Activated CD4-positive, alpha-beta T cell treated with anti-CD3 and anti-CD28 coated beads, Interleukin-2, amount 10 ng/mL, durations not matched to agents 24 days and 14 days (primary cell): ENCODE measurements around the gene GRIK4. TPM values are rescaled to one million over a fixed set of nuclear protein-coding genes. Genes with fewer than 3 reads are reported as not detected.

Experiments used
- DNase-seq: peaks from one replicate; pipeline ENCODE4 v3.0.0; 2022
- H3K27ac Mint-ChIP-seq: one replicate; pipeline ENCODE4 v1.8.0; 2022; ENCODE audit warnings: mild to moderate bottlenecking, mixed read lengths
- H3K27me3 Mint-ChIP-seq: one replicate; pipeline ENCODE4 v1.8.0; 2022; ENCODE audit warnings: mixed read lengths
- H3K36me3 Mint-ChIP-seq: one replicate; pipeline ENCODE4 v1.8.0; 2022; ENCODE audit warnings: low read depth, mild to moderate bottlenecking, mixed read lengths
- H3K4me1 Mint-ChIP-seq: one replicate; pipeline ENCODE4 v1.8.0; 2021; ENCODE audit warnings: mixed read lengths
- H3K4me3 Mint-ChIP-seq: one replicate; pipeline ENCODE4 v1.8.0; 2022; ENCODE audit warnings: mild to moderate bottlenecking, moderate library complexity, mixed read lengths
- H3K9me3 Mint-ChIP-seq: one replicate; pipeline ENCODE4 v1.8.0; 2021; ENCODE audit warnings: mixed read lengths
- intact Hi-C: fragments of 100-400 bp; cut with micrococcal nuclease; formaldehyde crosslinking; loops from one replicate; pipeline ENCODE4 v1.15.1; 2023
- total RNA-seq: library from RNA; stranded (reverse); gene quantifications from 2 replicates; pipeline ENCODE4 v1.2.3, GENCODE V29; 2022

The GRIK4 gene
- total RNA-seq, 1 donor from 2014 or later: 0.09 TPM

- intact Hi-C loops: no loop called here
- no peaks in the 10 kb centered on the region for H3K9me3 Mint-ChIP-seq
- H3K27ac Mint-ChIP-seq: no peak overlapping the region
- H3K4me3 Mint-ChIP-seq: no peak overlapping the region
- no peaks in the 10 kb centered on the region for H3K4me1 Mint-ChIP-seq
- DNase-seq: no peak
- H3K36me3 Mint-ChIP-seq: no peaks in the 10 kb centered on the region
- H3K27me3 Mint-ChIP-seq: no peaks in the 10 kb centered on the region
Measured at GRCh38 chr11:120704256-120704750, 192.8 kb downstream of the GRIK4 start.

- H3K36me3 Mint-ChIP-seq: no peaks in the 10 kb centered on the region
- no peak overlapping the region for H3K27ac Mint-ChIP-seq
- H3K4me1 Mint-ChIP-seq: no peaks in the 10 kb centered on the region
- intact Hi-C loops: no loop called here
- H3K9me3 Mint-ChIP-seq: no peaks in the 10 kb centered on the region
- H3K4me3 Mint-ChIP-seq: no peak overlapping the region
- DNase-seq: no peak
- no peaks in the 10 kb centered on the region for H3K27me3 Mint-ChIP-seq
Measured at GRCh38 chr11:120706257-120706656, 194.7 kb downstream of the GRIK4 start.

- no peak overlapping the region for H3K27ac Mint-ChIP-seq
- intact Hi-C loops: no loop called here
Measured at GRCh38 chr11:120707098-120707497, 195.6 kb downstream of the GRIK4 start.

GRCh38 chr11:120707663-120708062 lies 196.1 kb downstream of the GRIK4 start:
- Mint-ChIP-seq H3K4me3 (no peak overlapping the region), H3K4me1 (no peaks in the 10 kb centered on the region), H3K27ac (no peak overlapping the region), H3K27me3 (no peaks in the 10 kb centered on the region), H3K9me3 (no peaks in the 10 kb centered on the region), H3K36me3 (no peaks in the 10 kb centered on the region)
- DNase-seq: no peak
- intact Hi-C loops: no loop called here

More at GRCh38 chr11:120707098-120707497, 195.6 kb downstream of the GRIK4 start:
- Mint-ChIP-seq H3K4me1 (no peaks in the 10 kb centered on the region), H3K4me3 (no peak overlapping the region), H3K27me3 (no peaks in the 10 kb centered on the region), H3K36me3 (no peaks in the 10 kb centered on the region), H3K9me3 (no peaks in the 10 kb centered on the region)
- DNase-seq: no peak

DNA sequence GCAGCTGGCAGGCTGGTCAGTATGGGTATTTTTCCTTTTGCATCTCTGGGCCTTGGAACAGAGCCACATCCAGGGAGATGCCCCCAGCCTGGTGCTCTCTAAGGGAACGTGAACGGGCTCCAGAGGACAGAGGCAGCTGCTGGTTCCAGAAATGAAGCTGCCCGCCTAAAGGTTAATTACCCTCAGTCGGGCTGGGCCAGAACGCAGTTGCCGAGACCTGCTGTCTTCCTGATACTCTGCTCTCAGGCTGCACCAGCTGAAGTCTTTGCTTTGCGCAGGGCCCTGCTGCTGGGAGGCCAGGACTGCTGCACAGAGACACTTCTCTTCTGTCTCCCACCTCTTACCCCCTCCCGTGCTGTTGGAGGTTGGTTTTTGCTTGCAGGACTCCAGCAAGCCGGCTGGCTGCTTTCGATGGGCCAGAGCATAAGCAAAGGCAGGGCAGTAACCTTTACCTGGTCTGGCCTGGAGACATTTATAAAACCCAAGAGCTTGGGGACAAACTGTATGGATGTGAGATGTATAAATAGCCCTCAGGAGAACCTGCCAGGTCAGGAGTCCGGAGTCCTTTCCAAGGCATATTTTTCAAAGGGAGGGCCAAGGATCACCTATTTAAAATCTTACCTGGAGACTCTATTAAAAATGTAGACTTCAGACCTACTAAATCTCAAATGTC lies 197.1 kb downstream of the GRIK4 start:
- Mint-ChIP-seq H3K36me3 (no peaks in the 10 kb centered on the region), H3K27ac (no peak overlapping the region), H3K4me1 (no peaks in the 10 kb centered on the region), H3K27me3 (peaks cover 2% of the 10 kb centered on the region), H3K4me3 (no peak overlapping the region), H3K9me3 (no peaks in the 10 kb centered on the region)
- DNase-seq: no peak
- intact Hi-C loops: no loop called here

- intact Hi-C loops: no loop called here
- Mint-ChIP-seq H3K27me3 (peaks cover 6% of the 10 kb centered on the region), H3K27ac (no peak overlapping the region), H3K4me1 (no peaks in the 10 kb centered on the region), H3K4me3 (no peak overlapping the region), H3K36me3 (no peaks in the 10 kb centered on the region), H3K9me3 (no peaks in the 10 kb centered on the region)
- no peak for DNase-seq
Measured at GRCh38 chr11:120709808-120710207, 198.3 kb downstream of the GRIK4 start.

GRCh38 chr11:120710354-120711131 lies 199.0 kb downstream of the GRIK4 start:
- no peaks in the 10 kb centered on the region for H3K9me3 Mint-ChIP-seq
- intact Hi-C loops: no loop called here
- H3K27ac Mint-ChIP-seq: no peak overlapping the region
- H3K27me3 Mint-ChIP-seq: peaks cover 9% of the 10 kb centered on the region
- peaks cover 3% of the 10 kb centered on the region for H3K4me1 Mint-ChIP-seq
- no peak for DNase-seq
- H3K36me3 Mint-ChIP-seq: no peaks in the 10 kb centered on the region
- H3K4me3 Mint-ChIP-seq: no peak overlapping the region

DNA sequence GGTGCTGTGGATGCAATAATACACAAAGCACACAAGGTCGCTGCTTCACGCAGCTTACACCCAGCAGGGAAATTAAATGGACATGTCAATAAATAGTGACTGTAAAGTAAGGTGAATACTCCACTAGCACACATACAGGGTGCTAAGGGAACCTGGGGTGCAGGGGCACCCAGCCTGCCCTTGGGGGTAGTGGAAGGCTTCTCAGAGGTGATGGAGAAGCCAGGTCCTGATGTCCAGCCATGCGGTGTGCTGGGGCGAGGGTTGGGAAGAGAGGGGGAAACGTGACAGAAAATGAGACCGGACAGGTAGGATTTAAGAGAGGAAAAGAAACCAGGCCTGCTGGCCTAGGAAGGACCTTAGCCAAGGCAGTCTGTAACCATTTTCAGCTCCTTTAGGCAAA lies 200.5 kb downstream of the GRIK4 start:
- peaks cover 11% of the 10 kb centered on the region for H3K27me3 Mint-ChIP-seq
- no peaks in the 10 kb centered on the region for H3K9me3 Mint-ChIP-seq
- H3K36me3 Mint-ChIP-seq: no peaks in the 10 kb centered on the region
- H3K4me3 Mint-ChIP-seq: no peak overlapping the region
- no peak overlapping the region for H3K27ac Mint-ChIP-seq
- H3K4me1 Mint-ChIP-seq: peaks cover 3% of the 10 kb centered on the region
- intact Hi-C loops: no loop called here
- DNase-seq: no peak

DNA sequence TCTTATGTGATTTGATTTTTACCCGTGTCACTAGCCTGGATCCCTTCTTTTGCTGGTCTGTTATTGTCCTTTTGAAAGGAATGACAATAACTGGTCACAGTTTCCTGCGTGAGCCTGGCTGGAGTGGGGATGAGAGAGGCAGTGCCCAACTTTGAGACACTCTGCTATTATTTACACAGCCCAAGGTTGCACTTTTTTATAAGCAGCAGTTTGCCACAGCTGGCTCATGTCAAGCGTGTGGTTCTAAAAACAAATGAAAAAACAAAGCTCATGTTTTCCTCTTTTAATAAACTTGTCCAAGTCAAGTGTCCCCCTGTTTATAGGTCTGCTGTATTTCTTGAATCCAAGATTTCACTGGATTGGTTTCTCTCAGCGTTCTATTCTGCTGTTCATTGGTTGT lies 201.3 kb downstream of the GRIK4 start:
- H3K36me3 Mint-ChIP-seq: no peaks in the 10 kb centered on the region
- no peak overlapping the region for H3K4me3 Mint-ChIP-seq
- peaks cover 3% of the 10 kb centered on the region for H3K4me1 Mint-ChIP-seq
- H3K27me3 Mint-ChIP-seq: peaks cover 11% of the 10 kb centered on the region
- no peak for DNase-seq
- H3K27ac Mint-ChIP-seq: no peak overlapping the region
- intact Hi-C loops: no loop called here
- no peaks in the 10 kb centered on the region for H3K9me3 Mint-ChIP-seq

- intact Hi-C loops: no loop called here
- no peak for DNase-seq
- Mint-ChIP-seq H3K4me3 (no peak overlapping the region), H3K36me3 (no peaks in the 10 kb centered on the region), H3K27ac (no peak overlapping the region), H3K4me1 (peaks cover 3% of the 10 kb centered on the region), H3K9me3 (no peaks in the 10 kb centered on the region), H3K27me3 (peaks cover 11% of the 10 kb centered on the region)
Measured at GRCh38 chr11:120713296-120713695, 201.7 kb downstream of the GRIK4 start.

GRCh38 chr11:120714438-120714837 lies 202.9 kb downstream of the GRIK4 start:
- Mint-ChIP-seq H3K4me3 (no peak overlapping the region), H3K36me3 (no peaks in the 10 kb centered on the region), H3K27me3 (peaks cover 11% of the 10 kb centered on the region), H3K4me1 (peaks cover 3% of the 10 kb centered on the region), H3K27ac (no peak overlapping the region), H3K9me3 (no peaks in the 10 kb centered on the region)
- DNase-seq: no peak
- intact Hi-C loops: no loop called here

DNA sequence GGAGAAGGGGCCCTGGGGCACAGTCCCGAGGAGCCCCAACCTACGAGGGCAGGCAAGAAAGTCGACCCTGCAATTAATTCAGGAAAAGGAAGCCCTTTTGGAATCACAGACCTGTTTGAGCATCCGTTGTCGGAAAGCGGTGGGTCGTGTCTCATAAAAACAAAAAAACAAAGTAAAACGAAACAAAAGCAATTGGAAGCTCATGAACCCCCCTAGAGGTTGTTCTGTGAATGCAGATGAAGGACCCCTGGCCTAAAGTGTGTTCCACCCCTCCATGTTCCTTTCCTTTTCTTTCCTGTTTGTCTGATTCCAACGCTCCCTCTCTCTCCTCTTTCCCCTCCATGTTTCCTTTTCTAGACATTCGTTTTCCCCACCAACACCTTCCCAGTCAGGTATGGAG lies 203.7 kb downstream of the GRIK4 start:
- DNase-seq: no peak
- Mint-ChIP-seq H3K27ac (no peak overlapping the region), H3K27me3 (peaks cover 18% of the 10 kb centered on the region), H3K36me3 (no peaks in the 10 kb centered on the region), H3K9me3 (no peaks in the 10 kb centered on the region), H3K4me1 (peaks cover 3% of the 10 kb centered on the region), H3K4me3 (peak overlapping the region; percentile 67)
- intact Hi-C loops: no loop called here

DNA sequence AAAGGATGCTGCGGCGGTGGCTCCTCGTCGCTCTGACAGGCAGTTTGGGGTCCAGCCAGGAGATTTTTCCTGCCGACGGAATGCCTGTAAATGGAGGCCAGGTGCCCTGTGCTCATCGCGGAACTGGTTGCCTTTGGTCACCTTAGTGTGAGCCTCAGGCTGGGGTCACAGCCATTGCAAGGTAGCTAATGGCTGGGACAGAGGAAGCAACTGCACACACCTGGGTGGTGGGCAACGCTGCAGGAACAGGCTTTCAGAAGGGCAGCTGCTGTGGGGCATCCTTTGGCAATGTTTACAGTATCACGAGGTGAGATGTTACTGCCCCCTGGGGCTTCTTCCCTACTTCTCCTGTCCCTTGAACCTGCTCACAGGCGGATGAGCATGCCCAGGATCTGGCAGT lies 205.5 kb downstream of the GRIK4 start:
- intact Hi-C loops: no loop called here
- Mint-ChIP-seq H3K4me1 (peaks cover 3% of the 10 kb centered on the region), H3K4me3 (no peak overlapping the region), H3K27me3 (peaks cover 24% of the 10 kb centered on the region), H3K9me3 (no peaks in the 10 kb centered on the region), H3K36me3 (no peaks in the 10 kb centered on the region), H3K27ac (no peak overlapping the region)
- DNase-seq: no peak

DNA sequence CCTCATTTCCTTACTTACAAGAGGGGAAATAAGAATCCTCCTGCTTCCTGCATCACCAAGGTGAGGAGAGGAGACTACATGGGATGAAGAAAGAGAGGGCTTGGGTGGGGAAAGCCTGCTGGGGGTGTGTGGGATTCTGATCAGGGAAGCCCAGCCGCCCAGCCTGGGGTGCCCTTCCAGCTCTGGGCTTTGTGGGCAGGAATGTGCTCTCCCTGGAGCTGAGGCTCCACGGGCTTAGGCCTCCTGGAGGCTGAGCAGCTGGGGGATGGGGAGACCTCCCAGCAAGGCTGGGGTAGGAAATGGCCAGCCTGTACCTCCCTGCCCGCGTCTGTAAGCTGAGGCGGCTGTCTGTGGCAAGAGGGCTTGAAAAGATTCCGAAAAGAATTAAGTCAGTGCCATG lies 206.1 kb downstream of the GRIK4 start:
- H3K4me3 Mint-ChIP-seq: no peak overlapping the region
- peaks cover 3% of the 10 kb centered on the region for H3K4me1 Mint-ChIP-seq
- intact Hi-C loops: no loop called here
- H3K36me3 Mint-ChIP-seq: no peaks in the 10 kb centered on the region
- no peak overlapping the region for H3K27ac Mint-ChIP-seq
- DNase-seq: no peak
- peaks cover 24% of the 10 kb centered on the region for H3K27me3 Mint-ChIP-seq
- H3K9me3 Mint-ChIP-seq: no peaks in the 10 kb centered on the region
